ENCODE results near the gene SLC33A1. TPM values are rescaled to one million over a fixed set of nuclear protein-coding genes. Genes with fewer than 3 reads are reported as not detected.

Gene SLC33A1
- total and polyA plus RNA-seq, 2 experiments from 2014 or later, result 12.5 to 33.5 TPM

DNA sequence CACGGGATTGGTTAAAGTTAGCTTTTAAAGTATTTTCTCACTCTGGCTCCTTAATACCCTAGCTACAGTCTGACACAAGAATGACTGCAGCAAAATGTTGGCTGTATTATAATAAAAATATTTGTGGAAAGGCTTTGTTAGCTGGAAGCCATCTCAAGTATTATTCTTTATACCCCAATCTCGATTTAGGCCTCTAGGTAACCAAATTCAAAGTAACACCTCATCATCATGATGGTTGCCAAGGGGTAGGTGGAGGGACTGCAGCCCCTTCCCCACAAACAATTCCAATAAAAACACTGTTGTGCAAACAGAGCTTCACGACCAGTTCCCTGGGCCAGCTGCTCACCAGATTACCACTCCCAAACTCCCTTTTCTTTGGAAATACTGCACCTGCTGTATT lies 15.5 kb upstream of the SLC33A1 start (continued):
- TF ChIP-seq, protein P1, sequence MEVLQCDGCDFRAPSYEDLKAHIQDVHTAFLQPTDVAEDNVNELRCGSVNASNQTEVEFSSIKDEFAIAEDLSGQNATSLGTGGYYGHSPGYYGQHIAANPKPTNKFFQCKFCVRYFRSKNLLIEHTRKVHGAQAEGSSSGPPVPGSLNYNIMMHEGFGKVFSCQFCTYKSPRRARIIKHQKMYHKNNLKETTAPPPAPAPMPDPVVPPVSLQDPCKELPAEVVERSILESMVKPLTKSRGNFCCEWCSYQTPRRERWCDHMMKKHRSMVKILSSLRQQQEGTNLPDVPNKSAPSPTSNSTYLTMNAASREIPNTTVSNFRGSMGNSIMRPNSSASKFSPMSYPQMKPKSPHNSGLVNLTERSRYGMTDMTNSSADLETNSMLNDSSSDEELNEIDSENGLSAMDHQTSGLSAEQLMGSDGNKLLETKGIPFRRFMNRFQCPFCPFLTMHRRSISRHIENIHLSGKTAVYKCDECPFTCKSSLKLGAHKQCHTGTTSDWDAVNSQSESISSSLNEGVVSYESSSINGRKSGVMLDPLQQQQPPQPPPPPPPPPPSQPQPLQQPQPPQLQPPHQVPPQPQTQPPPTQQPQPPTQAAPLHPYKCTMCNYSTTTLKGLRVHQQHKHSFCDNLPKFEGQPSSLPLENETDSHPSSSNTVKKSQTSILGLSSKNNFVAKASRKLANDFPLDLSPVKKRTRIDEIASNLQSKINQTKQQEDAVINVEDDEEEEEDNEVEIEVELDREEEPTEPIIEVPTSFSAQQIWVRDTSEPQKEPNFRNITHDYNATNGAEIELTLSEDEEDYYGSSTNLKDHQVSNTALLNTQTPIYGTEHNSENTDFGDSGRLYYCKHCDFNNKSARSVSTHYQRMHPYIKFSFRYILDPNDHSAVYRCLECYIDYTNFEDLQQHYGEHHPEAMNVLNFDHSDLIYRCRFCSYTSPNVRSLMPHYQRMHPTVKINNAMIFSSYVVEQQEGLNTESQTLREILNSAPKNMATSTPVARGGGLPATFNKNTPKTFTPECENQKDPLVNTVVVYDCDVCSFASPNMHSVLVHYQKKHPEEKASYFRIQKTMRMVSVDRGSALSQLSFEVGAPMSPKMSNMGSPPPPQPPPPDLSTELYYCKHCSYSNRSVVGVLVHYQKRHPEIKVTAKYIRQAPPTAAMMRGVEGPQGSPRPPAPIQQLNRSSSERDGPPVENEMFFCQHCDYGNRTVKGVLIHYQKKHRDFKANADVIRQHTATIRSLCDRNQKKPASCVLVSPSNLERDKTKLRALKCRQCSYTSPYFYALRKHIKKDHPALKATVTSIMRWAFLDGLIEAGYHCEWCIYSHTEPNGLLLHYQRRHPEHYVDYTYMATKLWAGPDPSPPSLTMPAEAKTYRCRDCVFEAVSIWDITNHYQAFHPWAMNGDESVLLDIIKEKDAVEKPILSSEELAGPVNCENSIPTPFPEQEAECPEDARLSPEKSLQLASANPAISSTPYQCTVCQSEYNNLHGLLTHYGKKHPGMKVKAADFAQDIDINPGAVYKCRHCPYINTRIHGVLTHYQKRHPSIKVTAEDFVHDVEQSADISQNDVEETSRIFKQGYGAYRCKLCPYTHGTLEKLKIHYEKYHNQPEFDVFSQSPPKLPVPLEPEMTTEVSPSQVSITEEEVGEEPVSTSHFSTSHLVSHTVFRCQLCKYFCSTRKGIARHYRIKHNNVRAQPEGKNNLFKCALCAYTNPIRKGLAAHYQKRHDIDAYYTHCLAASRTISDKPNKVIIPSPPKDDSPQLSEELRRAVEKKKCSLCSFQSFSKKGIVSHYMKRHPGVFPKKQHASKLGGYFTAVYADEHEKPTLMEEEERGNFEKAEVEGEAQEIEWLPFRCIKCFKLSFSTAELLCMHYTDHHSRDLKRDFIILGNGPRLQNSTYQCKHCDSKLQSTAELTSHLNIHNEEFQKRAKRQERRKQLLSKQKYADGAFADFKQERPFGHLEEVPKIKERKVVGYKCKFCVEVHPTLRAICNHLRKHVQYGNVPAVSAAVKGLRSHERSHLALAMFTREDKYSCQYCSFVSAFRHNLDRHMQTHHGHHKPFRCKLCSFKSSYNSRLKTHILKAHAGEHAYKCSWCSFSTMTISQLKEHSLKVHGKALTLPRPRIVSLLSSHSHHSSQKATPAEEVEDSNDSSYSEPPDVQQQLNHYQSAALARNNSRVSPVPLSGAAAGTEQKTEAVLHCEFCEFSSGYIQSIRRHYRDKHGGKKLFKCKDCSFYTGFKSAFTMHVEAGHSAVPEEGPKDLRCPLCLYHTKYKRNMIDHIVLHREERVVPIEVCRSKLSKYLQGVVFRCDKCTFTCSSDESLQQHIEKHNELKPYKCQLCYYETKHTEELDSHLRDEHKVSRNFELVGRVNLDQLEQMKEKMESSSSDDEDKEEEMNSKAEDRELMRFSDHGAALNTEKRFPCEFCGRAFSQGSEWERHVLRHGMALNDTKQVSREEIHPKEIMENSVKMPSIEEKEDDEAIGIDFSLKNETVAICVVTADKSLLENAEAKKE (CRISPR knock-in tag; IDR thresholded peaks at IDR 0.05), result no peak
- TF ChIP-seq ZNF114 (CRISPR knock-in tag; IDR thresholded peaks at IDR 0.05), result no peak
- TF ChIP-seq CREB1 (CRISPR knock-in tag; IDR thresholded peaks at IDR 0.05; ENCODE audit: low read depth), result no peak
- TF ChIP-seq, protein P2, sequence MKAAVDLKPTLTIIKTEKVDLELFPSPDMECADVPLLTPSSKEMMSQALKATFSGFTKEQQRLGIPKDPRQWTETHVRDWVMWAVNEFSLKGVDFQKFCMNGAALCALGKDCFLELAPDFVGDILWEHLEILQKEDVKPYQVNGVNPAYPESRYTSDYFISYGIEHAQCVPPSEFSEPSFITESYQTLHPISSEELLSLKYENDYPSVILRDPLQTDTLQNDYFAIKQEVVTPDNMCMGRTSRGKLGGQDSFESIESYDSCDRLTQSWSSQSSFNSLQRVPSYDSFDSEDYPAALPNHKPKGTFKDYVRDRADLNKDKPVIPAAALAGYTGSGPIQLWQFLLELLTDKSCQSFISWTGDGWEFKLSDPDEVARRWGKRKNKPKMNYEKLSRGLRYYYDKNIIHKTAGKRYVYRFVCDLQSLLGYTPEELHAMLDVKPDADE (IDR thresholded peaks at IDR 0.05), result no peak
- TF ChIP-seq ZNF331 (CRISPR knock-in tag; IDR thresholded peaks at IDR 0.05; ENCODE audit: low read depth), result no peak
- no peak for TF ChIP-seq REST (IDR thresholded peaks at IDR 0.05; ENCODE audit: unreplicated experiment)

Measured in GM23338 (cell line).